ENCODE results near the gene UBE2M. TPM values are rescaled to one million over a fixed set of nuclear protein-coding genes. Genes with fewer than 3 reads are reported as not detected.
A peak's percentile ranks its signal among the peaks of the same experiment; 100 is the strongest.

UBE2M gene
- polyA plus RNA-seq, 1 donor (not counting 4 experiments of a cell fraction or from before 2014, with no cell fraction given): 82.6 TPM

GRCh38 chr19:58554494-58555368 is 3.7 kb downstream of the UBE2M start, which contains the start of gene CHMP2A:
TSS of gene CHMP2A (minus strand) at chr19:58555105. CDS start at chr19:58554212, 893 bp downstream.
- peaks cover 30% of the 10 kb centered on the region for H3K4me1 ChIP-seq (ENCODE audit: control insufficient read depth, extremely low read depth, insufficient read depth, low read length)
- H3K9ac ChIP-seq (ENCODE audit: control insufficient read depth, extremely low read depth, insufficient read depth, low read length): peak within 1 kb of the TSS; percentile 91
- TF ChIP-seq EZH2 (IDR thresholded peaks at IDR 0.05; ENCODE audit: low read length): no peak
- peak in 1 of 3 experiments; percentile 5 for TF ChIP-seq CTCF (optimal IDR thresholded peaks at IDR 0.05 in 1 of 3, IDR thresholded peaks at IDR 0.05 in 1 of 3, conservative IDR thresholded peaks at IDR 0.05 in 1 of 3; ENCODE audit: extremely low read depth in 1 of 3, insufficient read depth in 2 of 3, low read length in 3 of 3)
- peaks cover 54% of the 10 kb centered on the region for H3K79me2 ChIP-seq (ENCODE audit: control insufficient read depth, insufficient read depth, low read length)
- H3K27me3 ChIP-seq (ENCODE audit: control insufficient read depth, extremely low read depth, insufficient read depth, low read length): no peaks in the 10 kb centered on the region
- H2AFZ ChIP-seq (ENCODE audit: control insufficient read depth, low read length): peak within 1 kb of the TSS; percentile 79
- peak within 1 kb of the TSS; percentile 67 to 92 (median 89) for H3K4me3 ChIP-seq (ENCODE audit: control insufficient read depth in 2 of 3, extremely low read depth in 1 of 3, insufficient read depth in 2 of 3, low read depth in 1 of 3, low read length in 3 of 3)
- H3K36me3 ChIP-seq (ENCODE audit: control insufficient read depth in 2 of 2, extremely low read depth in 1 of 2, insufficient read depth in 2 of 2, low read length in 2 of 2): peaks cover 35 to 40% of the 10 kb centered on the region in 2 experiments
- peak within 1 kb of the TSS; percentile 86 for H3K27ac ChIP-seq (ENCODE audit: control insufficient read depth, insufficient read depth, low read length)
- FAIRE-seq (peak; percentile 43), DNase-seq (ENCODE audit: low read depth, low spot score) (no peak)
- no peaks in the 10 kb centered on the region for H3K9me3 ChIP-seq (ENCODE audit: control insufficient read depth, low read depth, low read length)
- H3K4me2 ChIP-seq (ENCODE audit: control insufficient read depth, extremely low read depth, insufficient read depth, low read depth, low read length): peak within 1 kb of the TSS; percentile 97
- no peaks in the 10 kb centered on the region for H3K9me1 ChIP-seq (ENCODE audit: control insufficient read depth, extremely low read depth, insufficient read depth, low read length)
- dilution Hi-C loops (cut with MboI; ENCODE audit: extremely low pct_ligation_motif_present, low sequenced_read_pairs): no loop called here
- H4K20me1 ChIP-seq (ENCODE audit: control insufficient read depth, extremely low read depth, insufficient read depth, low read length): peaks cover 11% of the 10 kb centered on the region

DNA sequence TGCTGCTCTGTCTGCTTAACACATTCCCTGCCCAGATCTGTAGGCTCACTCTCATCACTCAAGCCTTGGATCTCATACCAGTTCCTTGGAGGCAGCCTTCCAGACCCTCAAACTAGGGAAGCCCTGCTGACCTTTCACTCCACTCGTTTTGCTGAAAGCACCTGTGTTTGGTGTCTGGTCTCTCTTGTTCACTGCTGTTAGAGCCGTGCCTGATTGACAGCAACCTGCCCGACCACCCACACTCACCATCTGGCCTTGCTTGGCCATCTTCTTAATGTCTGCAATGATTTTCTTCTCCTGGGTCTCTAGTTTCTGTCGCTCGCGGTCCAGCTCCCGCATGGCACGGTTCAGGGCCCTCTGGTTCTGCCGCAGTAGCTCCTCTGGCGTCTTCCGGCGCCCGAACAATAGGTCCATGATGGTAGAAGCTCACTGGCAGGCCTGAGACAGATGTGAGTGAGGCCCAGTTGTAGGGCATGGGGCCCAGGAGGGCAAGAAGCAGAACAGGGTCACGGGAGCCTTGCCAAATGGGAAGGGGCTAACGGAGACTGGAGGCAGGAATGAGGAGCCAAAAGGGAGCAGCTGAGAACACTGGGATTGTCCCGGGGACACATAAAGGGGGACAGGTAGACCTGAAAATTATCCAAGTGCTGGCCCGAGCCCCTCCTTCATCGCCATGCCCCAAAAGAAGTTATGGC is 4.5 kb downstream of the UBE2M start:
- Histone ChIP-seq H3K27me3 (ENCODE audit: control insufficient read depth, extremely low read depth, insufficient read depth, low read length) (no peaks in the 10 kb centered on the region), H3K9ac (ENCODE audit: control insufficient read depth, extremely low read depth, insufficient read depth, low read length) (peak overlapping the region; percentile 91), H4K20me1 (ENCODE audit: control insufficient read depth, extremely low read depth, insufficient read depth, low read length) (peaks cover 15% of the 10 kb centered on the region), H3K27ac (ENCODE audit: control insufficient read depth, insufficient read depth, low read length) (peak overlapping the region; percentile 86), H3K36me3 (ENCODE audit: control insufficient read depth in 2 of 2, extremely low read depth in 1 of 2, insufficient read depth in 2 of 2, low read length in 2 of 2) (peaks cover 42 to 48% of the 10 kb centered on the region in 2 experiments), H3K79me2 (ENCODE audit: control insufficient read depth, insufficient read depth, low read length) (peaks cover 62% of the 10 kb centered on the region), H3K4me3 (ENCODE audit: control insufficient read depth in 2 of 3, extremely low read depth in 1 of 3, insufficient read depth in 2 of 3, low read depth in 1 of 3, low read length in 3 of 3) (peak overlapping the region; percentile 67 to 92 (median 89)), H2AFZ (ENCODE audit: control insufficient read depth, low read length) (no peak overlapping the region), H3K9me1 (ENCODE audit: control insufficient read depth, extremely low read depth, insufficient read depth, low read length) (no peaks in the 10 kb centered on the region), H3K4me2 (ENCODE audit: control insufficient read depth, extremely low read depth, insufficient read depth, low read depth, low read length) (peak overlapping the region; percentile 97), H3K4me1 (ENCODE audit: control insufficient read depth, extremely low read depth, insufficient read depth, low read length) (peaks cover 27% of the 10 kb centered on the region), H3K9me3 (ENCODE audit: control insufficient read depth, low read depth, low read length) (no peaks in the 10 kb centered on the region)
- no peak for FAIRE-seq
- DNase-seq (ENCODE audit: low read depth, low spot score): no peak
- TF ChIP-seq EZH2 (IDR thresholded peaks at IDR 0.05; ENCODE audit: low read length) (no peak), CTCF (optimal IDR thresholded peaks at IDR 0.05 in 1 of 3, IDR thresholded peaks at IDR 0.05 in 1 of 3, conservative IDR thresholded peaks at IDR 0.05 in 1 of 3; ENCODE audit: extremely low read depth in 1 of 3, insufficient read depth in 2 of 3, low read length in 3 of 3) (no peak)
- dilution Hi-C loops (cut with MboI; ENCODE audit: extremely low pct_ligation_motif_present, low sequenced_read_pairs): no loop called here

All from keratinocyte (primary cell).